Astrocyte of the spinal cord (primary cell): ENCODE measurements around the gene TVP23C.

ENCODE experiments used
- DNase-seq: peaks from one replicate; pipeline ENCODE4 v3.0.0; 2011; ENCODE audit warnings: low read depth, low spot score
- H3K4me3 ChIP-seq: 2 replicates; pipeline ENCODE4 v1.5.1; 2011; ENCODE audit warnings: low read depth, mild to moderate bottlenecking, low read length, moderate library complexity
- in situ Hi-C: cut with HindIII; loops from 2 replicates; pipeline ENCODE4 v1.10.0; 2017; ENCODE audit warnings: low sequenced_read_pairs
- TF ChIP-seq, protein P1 (sequence below): IDR thresholded peaks from 2 replicates; pipeline ENCODE4 v1.5.1; 2012; ENCODE audit warnings: low read depth, mild to moderate bottlenecking, low read length, inconsistent platforms

TVP23C gene

DNA sequence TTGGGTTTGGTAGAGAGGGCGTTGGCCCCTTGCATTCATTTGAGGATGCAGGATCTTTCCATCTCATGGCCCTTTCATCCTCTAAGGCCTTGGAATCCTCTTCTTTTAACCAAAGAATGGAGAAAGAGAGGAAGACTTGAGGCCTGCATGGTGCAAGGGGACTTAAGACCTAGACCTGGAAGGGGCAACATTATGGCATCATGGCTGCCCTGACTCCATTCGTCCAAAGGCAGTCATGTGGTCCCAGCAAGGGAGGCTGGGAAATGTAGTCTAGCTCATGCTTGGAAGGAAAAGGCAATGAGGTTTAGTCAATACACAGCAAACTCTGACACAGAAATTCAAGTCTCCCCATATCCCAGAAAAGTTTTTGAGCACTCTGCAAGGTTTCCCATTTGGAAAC is 65.2 kb downstream of the TVP23C start:
- no peak for DNase-seq
- in situ Hi-C loops: no loop called here
- TF ChIP-seq, protein P1, sequence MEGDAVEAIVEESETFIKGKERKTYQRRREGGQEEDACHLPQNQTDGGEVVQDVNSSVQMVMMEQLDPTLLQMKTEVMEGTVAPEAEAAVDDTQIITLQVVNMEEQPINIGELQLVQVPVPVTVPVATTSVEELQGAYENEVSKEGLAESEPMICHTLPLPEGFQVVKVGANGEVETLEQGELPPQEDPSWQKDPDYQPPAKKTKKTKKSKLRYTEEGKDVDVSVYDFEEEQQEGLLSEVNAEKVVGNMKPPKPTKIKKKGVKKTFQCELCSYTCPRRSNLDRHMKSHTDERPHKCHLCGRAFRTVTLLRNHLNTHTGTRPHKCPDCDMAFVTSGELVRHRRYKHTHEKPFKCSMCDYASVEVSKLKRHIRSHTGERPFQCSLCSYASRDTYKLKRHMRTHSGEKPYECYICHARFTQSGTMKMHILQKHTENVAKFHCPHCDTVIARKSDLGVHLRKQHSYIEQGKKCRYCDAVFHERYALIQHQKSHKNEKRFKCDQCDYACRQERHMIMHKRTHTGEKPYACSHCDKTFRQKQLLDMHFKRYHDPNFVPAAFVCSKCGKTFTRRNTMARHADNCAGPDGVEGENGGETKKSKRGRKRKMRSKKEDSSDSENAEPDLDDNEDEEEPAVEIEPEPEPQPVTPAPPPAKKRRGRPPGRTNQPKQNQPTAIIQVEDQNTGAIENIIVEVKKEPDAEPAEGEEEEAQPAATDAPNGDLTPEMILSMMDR: no peak
- H3K4me3 ChIP-seq: no peak overlapping the region

DNA sequence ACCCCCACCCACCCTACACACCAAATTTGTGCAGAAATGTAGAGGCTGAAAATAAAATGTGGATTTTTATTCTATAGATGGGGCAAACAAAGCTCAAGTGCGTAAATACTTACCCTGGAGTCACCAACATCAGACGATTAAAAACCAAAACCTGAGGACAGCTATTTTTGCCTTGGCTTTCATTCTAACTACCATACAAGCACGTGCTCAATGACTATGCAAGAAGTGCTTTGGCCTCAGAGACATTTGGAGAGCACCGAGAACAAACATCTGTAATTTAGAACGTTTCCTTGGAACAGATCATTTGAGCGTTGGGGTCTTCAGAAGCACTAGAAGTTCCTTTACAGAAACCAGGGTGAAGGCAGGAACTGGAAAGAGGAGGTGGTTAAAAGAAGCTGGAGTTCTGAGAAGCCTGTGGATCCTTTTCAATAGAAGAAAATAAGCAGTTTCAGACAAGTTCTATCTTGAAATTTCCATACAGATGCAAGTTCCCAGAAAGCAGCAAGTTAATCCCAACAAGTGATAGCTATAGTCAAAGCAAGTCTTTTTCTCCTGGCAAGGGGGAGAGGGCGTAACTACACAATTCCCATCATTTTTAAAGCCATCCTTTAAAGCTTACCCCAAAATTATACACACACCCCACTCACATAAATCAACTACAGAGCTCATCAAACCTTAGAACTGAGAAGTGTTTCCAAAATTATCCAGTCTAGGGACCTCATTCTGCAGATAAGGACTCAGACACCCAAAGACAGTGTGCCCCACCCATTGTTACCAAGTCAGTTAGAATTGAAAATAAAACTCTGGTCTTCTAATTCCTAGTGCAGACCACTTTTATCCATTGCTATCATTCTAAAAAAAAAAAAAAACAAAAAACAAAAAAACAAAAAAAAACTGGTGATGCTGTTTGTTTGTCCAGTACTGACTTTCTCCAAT is 66.3 kb downstream of the TVP23C start:
- in situ Hi-C loops: no loop called here
- H3K4me3 ChIP-seq: no peak overlapping the region
- TF ChIP-seq, protein P1: no peak
- no peak for DNase-seq

DNA sequence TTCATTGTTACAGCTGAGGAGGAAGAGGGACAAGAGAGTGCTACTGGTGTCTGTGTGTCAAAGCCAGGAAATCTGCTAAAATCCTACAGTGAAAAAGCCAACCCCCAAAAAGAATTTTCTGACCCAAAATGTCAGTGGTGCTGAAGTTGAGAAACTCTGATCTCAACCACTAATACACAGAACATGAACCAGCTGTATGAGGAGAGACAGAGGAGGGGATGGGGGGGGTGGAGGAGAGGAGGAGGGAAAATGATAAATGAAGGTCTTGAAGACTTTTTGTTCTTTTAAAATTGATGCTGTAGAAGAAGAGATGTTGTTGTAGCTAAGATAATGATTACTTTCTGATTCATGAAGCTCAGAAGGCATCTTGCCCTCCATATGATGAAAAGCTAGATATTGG is 68.5 kb downstream of the TVP23C start:
- no peak overlapping the region for H3K4me3 ChIP-seq
- DNase-seq: no peak
- TF ChIP-seq, protein P1: no peak
- in situ Hi-C loops: no loop called here

DNA sequence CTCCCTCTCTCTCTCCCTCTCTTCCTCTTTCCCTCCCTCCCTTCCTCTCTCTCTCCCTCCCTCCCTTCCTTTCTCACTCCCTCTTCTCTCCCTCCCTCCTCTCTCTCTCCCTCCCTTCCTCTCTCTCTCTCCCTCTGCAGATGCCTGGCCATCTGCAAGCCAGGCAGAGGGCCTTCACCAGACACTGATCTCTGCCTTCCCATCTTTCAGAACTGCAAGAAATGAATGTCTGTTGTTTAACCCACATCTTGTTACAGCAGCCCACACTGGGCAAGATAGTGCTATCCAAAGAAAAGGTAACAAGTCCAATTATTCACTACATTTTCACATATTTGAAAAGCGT is 69.6 kb downstream of the TVP23C start:
- in situ Hi-C loops: no loop called here
- DNase-seq: no peak
- no peak overlapping the region for H3K4me3 ChIP-seq
- TF ChIP-seq, protein P1: no peak

DNA sequence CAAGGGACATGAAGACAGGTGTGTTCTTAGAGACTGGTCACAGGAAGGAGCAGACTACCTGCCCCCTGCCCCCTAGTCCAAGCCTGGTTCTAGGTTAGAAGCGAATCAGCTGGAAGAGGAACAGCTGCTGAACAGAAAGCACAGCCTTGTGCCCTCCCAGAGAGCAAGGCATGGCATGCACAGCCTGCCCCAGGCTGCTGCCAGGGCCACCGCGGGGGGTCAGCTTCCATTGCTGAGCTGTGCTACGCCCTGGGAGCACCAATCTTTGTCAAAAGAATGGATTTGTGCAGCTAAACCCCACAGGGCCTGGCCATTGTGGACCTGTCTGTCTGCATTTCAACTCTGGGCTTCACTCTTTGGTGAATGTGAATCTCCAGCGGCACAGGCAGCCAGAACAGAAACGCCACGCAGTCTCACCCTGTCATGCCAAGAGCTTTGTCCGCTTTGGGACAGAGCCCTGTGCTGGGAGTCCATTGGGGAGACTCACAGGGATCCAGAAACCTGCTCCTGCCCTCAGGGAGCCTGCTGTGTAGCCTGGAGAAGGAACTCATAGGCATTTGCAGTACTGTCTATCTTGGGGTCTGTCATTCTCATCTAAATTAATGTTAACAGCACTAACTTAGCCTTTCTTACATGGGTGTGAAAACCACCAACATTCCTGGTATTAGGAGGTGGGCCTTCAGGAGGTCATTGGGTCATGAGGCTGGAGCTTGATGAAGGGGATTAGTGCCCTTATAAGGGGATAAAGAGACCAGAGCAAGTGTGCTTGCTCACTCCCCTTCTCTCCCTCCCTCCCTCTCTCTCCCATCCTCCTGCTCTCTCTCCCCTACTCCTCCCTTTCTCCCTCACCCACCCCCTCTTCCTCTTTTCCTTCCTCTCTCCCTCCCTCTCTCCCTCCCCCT is 70.2 kb downstream of the TVP23C start:
- H3K4me3 ChIP-seq: no peak overlapping the region
- TF ChIP-seq, protein P1: no peak
- DNase-seq: no peak
- in situ Hi-C loops: no loop called here

DNA sequence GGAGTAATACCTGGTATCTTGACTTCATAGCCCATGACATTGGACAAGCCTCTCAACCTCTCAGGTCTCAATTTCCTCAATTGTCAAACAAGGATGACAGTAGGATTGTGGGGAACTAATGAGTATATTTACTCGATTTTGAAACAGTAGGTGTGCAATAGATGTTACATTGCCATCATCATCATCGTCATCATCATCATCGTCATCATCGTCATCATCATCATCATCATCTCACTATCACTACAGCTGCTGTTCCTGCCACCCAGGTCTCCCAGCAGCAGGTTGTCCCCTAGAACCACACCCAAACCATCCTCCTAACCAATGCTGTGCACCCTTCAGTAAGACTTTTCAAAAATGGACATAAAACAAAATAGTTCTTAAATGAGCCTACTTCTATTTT is 71.1 kb downstream of the TVP23C start:
- in situ Hi-C loops: no loop called here
- TF ChIP-seq, protein P1: no peak
- no peak overlapping the region for H3K4me3 ChIP-seq
- DNase-seq: no peak
